ENCODE results near the gene CDX2.
"Not testable (repeated sequence)": the region's sequence is repeated elsewhere in the genome, so short reads cannot be mapped to it uniquely, and the experiment has no call there.

Gene CDX2

DNA sequence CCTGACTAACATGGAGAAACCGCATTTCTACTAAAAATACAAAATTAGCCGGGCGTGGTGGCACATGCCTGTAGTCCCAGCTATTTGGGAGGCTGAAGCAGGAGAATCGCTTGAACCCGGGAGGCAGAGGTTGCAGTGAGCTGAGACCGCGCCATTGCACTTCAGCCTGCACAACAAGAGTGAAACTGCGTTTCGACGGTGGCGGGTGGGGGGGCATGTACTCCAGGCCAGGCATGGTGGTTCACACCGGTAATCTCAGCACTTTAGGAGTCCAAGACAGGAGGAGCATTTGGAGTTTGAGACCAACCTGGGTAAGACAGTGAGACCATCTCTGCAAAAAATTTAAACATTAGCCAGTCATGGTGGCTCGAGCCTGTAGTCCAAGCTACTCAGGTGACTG lies 4.9 kb downstream of the CDX2 start:
- DNase-seq, result not testable (repeated sequence)

DNA sequence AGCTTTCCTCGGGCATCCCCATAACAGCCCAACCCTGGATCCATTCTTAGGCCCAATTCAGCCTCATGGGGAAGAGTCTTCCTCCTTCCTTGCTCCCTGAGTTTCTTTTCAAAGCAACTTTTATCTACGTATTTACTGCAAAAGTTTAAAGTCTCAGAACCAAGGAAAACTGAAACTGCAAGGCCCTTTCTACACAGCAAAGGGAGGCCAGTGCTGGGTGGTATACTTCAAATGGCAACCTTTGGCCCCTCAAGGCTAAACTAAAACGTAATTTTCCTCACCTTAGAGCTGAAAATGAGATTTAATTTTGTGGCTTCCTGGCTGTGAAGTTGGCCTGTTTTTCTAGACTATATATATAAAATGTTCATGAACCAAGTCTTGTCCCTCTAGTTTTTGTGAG lies 5.6 kb downstream of the CDX2 start:
- DNase-seq, result no peak

DNA sequence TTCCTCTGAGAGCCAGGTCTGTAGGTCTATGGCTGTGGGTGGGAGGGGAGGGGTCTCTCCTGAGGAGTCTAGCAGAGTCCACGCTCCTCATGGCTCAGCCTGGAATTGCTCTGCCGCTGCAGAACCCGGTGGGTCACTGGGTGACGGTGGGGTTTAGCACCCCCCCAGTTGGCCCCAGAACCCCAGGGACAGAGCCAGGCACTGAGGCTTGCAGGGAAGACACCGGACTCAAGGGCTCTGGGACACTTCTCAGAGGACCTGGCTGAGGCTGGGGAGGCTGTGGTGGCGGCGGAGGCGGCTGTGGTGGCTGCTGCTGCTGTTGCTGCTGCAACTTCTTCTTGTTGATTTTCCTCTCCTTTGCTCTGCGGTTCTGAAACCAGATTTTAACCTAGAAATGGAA lies 6.1 kb downstream of the CDX2 start:
- no peak for DNase-seq

DNA sequence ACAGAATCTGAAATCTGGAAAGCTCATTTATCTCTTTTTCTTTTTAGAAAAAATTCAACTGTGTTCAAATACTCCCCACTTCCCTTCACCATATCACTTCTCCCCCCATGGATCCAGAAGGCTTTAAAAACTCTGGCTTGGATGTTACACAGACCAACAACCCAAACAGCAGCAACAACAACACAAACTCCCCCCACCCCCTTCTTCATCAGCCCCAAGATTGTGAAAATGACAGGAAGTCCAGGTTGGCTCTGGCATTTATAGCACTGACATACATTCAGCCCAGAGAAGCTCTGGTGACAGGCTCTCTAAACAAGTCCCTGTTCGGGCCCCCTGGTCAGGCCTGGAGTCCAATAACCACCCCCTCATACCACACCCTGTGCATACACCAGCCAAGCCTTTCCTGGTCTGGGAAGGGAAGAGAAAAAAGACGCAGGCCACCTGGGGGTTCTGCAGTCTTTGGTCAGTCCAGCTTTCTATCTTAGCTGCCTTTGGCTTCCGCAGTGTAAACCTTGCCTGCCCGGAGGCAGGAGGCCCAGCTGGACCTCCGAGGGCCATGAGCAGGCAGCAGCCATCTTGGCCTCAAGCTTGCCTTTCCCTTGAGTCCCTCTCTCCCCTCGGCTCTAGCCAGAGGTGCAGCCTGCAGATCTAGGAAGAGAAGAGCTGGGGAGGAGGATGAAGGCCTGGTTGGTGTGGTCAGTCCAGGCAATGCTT lies 6.8 kb downstream of the CDX2 start:
- DNase-seq, result no peak

DNA sequence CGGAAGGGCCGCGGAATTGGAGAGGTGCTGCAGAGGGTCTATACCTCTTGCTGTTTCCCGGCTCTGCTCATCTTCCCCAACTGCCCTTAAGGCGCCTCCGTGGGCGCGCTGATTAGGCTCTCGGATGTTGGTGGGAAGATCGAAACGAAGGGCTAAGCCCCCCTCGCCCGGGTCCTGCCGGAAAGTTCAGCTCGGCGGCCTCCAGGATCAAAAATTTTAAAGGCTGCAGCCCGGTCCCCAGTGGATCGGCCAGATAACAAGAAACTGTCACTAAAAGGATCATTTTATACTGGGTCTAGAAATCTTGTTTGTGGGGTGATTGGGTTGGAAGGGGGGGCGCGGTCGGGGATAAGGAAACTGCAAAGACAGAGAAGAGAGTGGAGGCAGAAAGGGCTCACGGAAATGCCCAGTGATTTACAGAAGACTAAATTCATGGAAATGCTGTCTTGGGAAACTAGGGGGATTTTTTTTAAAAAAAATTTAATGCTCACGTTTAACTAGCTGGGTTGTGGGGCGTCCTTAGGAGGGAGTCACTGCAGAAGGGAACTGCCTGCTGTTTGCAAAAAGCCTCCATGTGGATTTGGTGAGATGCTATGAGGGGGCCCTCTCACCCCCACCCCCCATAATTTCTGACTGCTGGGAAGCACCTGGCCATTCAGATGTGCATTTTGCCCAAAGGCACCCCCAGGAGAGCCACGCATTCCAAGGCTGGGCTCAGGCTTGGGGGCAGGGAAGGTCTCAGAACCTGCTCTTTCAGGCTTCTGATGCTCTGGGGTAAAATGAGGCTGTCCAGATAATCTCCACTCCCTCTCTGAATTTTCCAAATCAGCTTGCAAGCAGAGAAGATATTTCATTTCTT lies 7.7 kb downstream of the CDX2 start:
- DNase-seq, result no peak

DNA sequence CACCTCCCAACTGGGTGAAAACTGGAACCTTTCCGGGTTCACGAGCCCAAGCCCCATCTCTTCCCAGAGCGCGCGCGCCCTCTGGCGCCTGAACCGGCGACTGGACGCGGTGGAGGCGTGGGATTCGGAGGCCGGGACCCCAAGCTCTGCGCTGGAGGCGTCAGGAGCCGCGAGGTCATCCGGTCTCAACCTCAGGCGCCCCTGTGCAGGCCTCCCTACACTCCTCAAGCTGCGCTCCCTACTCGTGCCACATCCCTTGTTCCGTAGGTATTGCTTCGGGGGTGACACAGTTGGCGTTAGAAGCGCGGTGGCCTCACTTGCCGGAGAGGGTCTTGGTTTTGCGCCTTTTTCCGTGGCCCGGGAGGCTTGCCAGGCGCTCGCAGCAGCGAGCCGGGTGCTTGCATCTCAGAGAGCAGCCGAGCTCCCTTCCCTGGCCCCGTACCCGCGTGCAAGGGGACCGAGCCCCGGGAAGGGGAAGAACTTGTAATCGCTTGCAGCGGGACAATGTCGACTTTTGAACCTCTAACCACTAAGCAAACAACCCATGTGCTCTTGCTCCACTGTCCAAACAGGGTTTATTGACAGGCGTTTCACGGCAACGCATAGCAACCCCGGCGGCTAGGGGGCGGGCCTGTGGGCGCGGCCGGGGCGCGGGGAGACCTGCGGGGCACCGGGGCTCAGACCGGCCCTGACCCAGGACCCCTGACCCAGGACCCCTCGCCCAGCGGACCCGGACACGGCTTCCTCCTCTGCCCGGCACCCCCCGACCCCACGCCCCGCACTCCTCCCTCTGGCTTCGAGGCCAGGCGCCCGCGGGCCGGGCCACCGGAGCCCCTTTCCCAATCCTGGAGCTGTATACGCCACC lies 8.5 kb downstream of the CDX2 start:
- DNase-seq, result peak; percentile 49

DNA sequence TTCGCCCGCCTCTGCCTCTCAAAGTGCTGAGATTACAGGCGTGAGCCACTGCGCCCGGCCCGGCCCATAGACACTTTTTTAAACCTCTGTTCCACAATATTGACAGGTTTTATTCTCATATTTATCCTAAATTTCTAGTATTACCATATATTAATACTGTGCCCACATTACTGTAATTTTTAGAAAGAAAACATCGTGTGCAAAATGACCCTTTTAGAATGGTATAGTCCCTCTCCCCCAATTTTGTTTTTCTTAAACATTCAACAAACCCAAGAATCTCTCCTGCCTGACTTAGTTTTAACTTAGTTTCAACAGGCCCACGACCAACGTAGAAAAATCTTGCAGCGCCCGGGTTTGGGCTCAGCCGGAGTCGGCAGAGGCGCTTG lies 9.1 kb downstream of the CDX2 start:
- no peak for DNase-seq

DNA sequence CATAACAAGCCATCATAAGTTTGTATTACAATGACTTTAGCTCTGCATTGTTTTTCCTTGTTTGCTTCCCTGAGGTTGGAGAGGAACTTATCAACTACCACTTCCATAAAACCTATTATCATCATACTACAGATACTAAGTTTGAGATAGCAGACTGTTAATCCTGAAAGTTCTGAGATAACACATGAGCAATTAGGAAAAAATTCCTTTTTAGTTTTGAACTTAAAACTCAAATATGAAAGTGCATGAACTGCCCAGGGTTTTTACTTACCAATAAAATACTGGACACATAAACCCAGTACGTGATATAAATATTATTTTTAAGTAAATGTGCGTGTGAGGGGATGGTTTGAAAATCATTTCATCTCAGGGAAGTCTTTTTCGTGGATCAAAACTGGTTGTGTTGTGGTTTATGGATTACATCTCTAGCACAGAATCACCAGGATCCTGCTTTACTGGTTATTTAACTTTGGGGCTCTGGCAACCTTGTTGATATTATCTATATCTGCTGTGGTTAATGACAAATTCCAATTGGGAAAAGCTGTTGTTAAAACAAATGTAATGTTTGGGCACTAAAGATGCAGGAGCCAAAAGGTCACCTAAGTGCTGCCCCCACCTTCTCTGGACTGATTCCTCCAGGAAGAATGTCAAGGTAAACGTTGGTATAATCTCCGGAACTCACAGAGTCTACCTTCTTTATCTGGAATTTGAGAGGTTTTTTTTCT lies 12.4 kb downstream of the CDX2 start:
- no peak for DNase-seq

DNA sequence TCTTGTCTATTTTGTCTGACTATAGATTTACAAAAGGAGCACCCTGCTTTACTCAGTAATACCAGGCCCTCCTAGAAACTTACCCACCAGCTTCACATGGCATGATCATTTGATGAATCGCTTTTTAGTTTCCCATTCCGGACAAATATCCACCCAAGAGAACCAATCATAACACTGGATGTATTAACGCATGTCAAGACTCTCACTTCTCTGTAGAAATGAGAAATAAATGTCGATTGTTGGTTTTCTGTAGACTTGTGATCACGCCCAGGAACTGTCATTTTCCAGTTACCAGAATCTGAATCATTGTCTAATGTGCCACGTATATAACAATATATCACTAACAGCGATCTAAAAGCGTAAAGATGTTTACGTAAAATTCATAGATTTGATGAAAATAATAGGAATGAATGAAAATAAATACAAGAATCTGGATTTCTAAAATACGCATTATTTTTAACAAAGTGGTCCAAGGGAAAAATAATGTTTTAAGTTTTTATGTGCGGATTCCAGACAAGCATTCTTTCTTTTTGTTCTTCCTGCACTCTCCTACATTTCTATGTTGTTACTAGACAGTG lies 14.0 kb downstream of the CDX2 start:
- no peak for DNase-seq

DNA sequence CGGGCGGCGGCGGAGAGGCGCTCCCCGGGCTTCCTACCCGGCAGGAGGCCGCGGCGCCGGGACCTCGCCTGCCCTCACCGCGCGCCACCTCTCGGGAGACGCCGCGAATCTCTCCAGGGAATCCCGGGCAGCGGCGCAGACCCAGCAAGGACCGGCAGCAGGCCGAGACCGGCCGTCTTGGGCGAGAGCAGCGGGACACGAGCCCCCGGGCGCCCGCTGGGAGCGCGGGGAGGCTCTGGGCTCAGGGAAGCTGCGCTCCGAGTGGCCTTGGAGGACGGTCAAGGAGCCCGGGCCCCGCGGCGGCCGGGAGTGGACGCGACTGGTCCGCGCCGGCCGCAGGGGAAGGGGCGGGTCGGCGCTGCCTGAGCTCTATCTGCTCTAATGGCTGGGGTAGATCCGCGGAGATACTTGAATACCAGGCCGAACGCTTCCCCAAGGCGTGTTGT lies 14.7 kb downstream of the CDX2 start:
- peak; percentile 22 for DNase-seq

DNA sequence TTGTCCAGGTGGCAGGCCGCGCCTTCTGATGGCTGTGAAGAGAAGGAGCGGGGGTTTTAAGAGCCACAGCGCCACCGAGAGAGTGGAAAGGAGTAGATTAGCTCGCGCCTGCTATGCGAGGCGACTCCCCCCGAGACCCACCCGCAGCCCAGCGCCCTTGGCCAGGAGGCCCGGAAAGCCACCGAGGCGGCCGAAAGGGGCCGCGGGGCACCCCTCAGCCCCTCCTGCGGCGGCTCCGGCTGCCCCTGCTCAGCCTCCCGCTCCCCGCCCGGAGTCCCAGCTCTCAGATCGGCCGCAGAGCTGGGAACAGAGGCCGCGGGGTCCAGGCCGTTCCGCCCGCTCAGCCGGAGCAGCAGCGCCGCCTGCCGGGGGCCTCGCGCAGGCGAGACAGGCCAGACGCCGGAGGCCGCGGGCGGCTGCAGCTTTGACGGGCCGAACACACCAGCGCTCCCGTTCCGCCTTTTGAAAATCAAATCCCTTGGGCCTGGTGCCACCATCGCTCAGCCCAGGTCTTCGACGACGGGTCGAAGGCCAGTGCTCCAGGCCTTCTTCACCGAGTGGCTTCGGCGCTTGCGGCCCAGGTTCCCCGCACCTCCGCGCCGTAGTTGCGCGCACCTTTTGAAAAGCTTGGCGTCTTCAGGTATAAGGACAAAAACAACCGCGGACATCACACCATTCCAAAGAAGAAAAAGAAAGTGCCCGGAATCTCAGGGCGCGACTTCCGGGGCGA lies 15.3 kb downstream of the CDX2 start:
- DNase-seq, result peak; percentile 85

DNA sequence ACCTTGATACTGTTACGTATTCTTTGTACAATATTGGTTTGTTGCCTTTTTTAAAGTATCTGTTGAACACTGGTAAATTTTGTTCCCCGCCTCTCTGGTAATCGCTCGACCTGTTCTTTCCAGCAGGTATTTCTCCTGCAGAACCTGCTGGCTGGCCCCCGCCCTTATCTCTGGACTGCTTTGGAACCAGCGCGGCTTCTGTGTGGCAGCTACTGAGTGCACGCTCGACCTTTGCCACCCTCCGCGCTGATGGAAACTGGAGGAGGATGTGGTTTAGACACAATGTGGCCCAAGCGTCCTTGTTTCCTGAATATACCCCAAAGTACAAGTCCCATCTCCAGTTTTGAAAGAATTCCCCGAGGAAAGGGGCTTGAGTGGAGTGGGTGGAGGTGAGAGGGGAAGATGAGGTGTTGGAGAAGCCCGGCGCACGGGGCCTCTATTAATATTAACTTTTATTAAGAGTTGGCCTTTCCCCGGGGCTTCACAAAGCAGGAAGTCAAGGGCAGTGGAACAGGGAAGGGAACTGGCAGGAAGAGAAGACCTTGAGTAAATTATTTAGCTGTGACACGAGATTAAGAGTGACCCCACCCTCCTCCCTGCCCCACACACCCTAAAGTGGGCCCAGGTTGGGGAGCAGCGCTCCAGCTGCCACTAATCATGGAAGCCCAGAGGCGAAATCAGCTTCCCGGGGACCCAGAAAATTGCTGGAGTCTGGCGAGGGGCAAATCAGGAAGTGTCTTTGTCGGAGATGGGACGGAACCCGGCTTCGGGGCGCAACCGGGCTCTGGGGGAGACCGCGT lies 16.0 kb downstream of the CDX2 start:
- no peak for DNase-seq

DNA sequence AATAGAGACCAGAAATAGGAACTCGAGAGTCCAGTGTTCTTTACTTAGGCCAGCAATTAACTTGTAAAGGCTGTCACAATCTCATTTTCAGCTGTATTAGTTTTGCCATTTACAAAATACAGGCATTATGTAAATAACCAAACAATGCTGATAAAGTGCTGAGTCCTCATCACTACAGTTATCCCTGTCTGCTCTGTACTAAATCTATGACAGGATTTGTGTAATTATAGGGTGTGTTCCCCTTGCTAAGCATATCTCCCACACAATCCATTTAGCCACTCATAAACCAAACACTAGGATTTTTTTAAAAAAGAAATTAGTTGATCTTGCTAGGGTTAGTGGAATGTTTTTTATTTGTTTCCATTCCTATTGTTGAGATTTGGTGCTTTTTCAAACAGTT lies 26.1 kb downstream of the CDX2 start:
- no peak for DNase-seq

DNA sequence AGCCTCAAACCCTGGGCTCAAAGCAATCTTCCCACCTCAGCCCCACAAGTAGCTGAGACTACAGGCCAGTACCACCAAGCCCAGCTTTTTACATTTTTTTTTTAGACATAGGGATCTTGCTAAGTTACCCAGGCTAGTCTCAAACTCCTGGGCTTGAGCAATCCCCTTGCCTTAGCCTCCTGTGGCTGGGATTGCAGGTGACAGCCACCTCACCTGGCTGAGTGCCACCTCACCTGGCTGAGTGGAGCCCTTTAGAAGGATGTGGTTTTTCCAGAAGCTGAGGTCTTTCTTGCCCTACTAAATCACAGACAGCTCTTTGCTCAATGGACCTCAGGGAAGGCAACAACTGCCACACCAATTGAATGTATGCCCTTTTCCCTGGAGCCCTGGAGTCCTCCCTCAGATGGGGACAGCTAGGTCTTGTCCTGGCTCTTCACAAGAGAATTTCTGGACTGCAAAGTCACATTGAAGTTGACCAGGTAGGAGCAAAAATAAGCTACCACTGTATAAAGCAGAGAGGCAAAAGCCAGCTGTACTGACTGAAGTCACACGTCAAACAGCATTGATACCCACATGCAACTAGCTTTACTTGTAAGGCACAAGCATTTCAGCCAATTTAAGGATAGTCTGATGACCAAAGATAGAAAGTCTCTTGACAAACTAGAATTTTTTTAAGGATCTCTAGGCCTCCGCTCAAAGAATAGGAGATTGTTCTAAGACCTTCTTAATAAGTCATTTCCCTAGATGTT lies 35.4 kb downstream of the CDX2 start:
- no peak for DNase-seq

DNA sequence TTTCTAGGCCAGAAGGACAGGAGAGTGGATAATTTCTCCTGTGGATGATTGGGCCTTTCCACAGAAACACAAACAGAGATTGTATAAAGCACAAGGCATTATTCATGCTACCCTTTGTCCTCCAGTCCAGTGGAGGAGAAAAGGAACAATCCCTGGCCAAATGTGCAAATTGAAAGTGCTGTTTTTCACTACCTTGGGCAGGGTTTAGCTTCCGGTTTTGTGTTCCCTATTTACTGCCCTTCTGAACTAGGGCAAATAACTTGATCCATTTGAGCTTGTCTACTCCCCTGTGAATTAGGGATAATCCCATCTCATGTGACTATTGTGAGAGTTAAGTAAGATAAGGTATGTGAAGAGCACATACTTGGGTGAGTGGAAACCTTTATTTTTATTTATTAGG lies 36.0 kb downstream of the CDX2 start:
- DNase-seq, result no peak

DNA sequence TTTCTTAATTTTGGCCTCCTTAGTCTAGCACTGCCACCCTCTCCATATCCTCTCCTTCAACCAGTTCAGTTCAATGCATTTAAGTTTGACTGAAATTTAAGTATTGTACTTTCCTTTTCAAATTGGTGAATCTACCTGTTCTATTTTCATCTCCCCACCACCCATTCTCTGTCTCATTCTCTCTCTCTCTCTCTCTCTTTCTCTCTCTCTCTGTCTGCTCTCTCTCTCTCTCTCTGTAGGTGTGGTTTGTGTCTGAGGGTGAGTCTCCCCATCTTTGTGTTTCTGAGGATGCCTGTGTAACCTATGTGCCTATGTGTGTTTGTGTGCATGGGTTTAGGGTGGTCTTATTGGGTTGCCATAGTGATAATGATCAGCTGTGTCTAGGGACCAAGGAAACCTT lies 39.2 kb downstream of the CDX2 start:
- DNase-seq, result no peak

DNA sequence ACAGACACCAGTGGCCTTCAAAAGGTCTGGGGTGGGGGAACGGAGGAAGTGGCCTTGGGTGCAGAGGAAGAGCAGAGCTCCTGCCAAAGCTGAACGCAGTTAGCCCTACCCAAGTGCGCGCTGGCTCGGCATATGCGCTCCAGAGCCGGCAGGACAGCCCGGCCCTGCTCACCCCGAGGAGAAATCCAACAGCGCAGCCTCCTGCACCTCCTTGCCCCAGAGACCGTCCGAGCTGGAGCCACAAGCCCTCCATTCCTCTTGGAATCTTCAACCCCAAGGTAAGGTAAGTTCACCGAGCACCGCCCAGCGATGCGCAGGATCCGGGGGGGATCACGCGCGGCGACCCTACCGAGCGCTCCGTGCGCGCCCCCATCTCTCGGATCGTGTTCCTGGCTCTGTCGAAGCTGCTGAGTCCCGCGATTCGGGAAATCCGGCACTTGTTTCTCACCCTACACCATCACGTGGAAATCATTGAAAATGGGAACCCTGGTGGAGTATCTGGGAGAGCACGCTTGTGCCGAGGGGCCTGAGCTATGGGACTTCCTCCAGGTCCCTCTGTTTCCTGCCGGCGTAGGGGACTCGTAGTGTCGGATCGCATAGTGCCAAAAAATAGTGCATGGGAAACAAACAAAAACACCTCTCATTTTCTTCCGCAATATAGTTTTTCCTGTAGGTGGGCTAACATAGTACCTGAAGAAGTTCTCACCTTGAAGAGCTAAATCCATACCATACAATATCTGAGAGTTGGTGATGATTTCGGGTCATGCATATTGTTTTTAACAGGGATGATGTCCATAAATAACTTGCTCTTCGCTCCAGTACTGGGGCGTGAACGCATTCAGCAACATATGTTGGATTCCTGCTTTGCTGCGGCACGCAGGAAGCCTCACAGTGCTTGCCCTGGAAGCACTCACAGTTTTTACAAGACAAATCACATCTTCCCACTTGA lies 40.0 kb downstream of the CDX2 start:
- no peak for DNase-seq

DNA sequence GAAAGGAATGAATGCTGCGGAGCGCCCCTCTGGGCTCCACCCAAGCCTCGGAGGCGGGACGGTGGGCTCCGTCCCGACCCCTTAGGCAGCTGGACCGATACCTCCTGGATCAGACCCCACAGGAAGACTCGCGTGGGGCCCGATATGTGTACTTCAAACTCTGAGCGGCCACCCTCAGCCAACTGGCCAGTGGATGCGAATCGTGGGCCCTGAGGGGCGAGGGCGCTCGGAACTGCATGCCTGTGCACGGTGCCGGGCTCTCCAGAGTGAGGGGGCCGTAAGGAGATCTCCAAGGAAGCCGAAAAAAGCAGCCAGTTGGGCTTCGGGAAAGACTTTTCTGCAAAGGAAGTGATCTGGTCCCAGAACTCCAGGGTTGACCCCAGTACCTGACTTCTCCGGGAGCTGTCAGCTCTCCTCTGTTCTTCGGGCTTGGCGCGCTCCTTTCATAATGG lies 40.7 kb downstream of the CDX2 start:
- DNase-seq, result no peak

Measured in NCI-H82 (cell line).